Measurements from ENCODE around the gene CD164L2. TPM values are rescaled to one million over a fixed set of nuclear protein-coding genes. Genes with fewer than 3 reads are reported as not detected.

Gene CD164L2
- total RNA-seq, 1 donor from 2014 or later: not detected

- Mint-ChIP-seq H3K36me3 (ENCODE audit: unreplicated experiment) (peaks cover 50% of the 10 kb centered on the region), H3K4me1 (ENCODE audit: unreplicated experiment) (peaks cover 68% of the 10 kb centered on the region), H3K4me3 (ENCODE audit: unreplicated experiment) (no peak overlapping the region), H3K9me3 (ENCODE audit: unreplicated experiment) (no peaks in the 10 kb centered on the region), H3K27ac (ENCODE audit: unreplicated experiment) (peak overlapping the region; percentile 91), H3K27me3 (ENCODE audit: unreplicated experiment) (no peaks in the 10 kb centered on the region)
- no peak for DNase-seq (ENCODE audit: extremely low spot score, unreplicated experiment)
- no peak for TF ChIP-seq CTCF (IDR thresholded peaks at IDR 0.05)
Observed at GRCh38 chr1:27417713-27418112, 34.6 kb upstream of the CD164L2 start.

GRCh38 chr1:27416387-27417111 is 33.4 kb upstream of the CD164L2 start:
- Mint-ChIP-seq H3K27ac (ENCODE audit: unreplicated experiment) (peak overlapping the region; percentile 91), H3K4me3 (ENCODE audit: unreplicated experiment) (no peak overlapping the region), H3K4me1 (ENCODE audit: unreplicated experiment) (peaks cover 63% of the 10 kb centered on the region), H3K9me3 (ENCODE audit: unreplicated experiment) (no peaks in the 10 kb centered on the region), H3K36me3 (ENCODE audit: unreplicated experiment) (peaks cover 54% of the 10 kb centered on the region), H3K27me3 (ENCODE audit: unreplicated experiment) (no peaks in the 10 kb centered on the region)
- TF ChIP-seq CTCF (IDR thresholded peaks at IDR 0.05): peak; percentile 63
- no peak for DNase-seq (ENCODE audit: extremely low spot score, unreplicated experiment)

GRCh38 chr1:27414091-27414490 is 31.0 kb upstream of the CD164L2 start:
- Mint-ChIP-seq H3K36me3 (ENCODE audit: unreplicated experiment) (peaks cover 65% of the 10 kb centered on the region), H3K27me3 (ENCODE audit: unreplicated experiment) (no peaks in the 10 kb centered on the region), H3K9me3 (ENCODE audit: unreplicated experiment) (no peaks in the 10 kb centered on the region), H3K27ac (ENCODE audit: unreplicated experiment) (no peak overlapping the region), H3K4me1 (ENCODE audit: unreplicated experiment) (peaks cover 42% of the 10 kb centered on the region), H3K4me3 (ENCODE audit: unreplicated experiment) (no peak overlapping the region)
- TF ChIP-seq CTCF (IDR thresholded peaks at IDR 0.05): no peak
- no peak for DNase-seq (ENCODE audit: extremely low spot score, unreplicated experiment)

GRCh38 chr1:27413004-27413403 is 29.9 kb upstream of the CD164L2 start:
- H3K27ac Mint-ChIP-seq (ENCODE audit: unreplicated experiment): no peak overlapping the region
- no peak for TF ChIP-seq CTCF (IDR thresholded peaks at IDR 0.05)
- no peak for DNase-seq (ENCODE audit: extremely low spot score, unreplicated experiment)
- no peaks in the 10 kb centered on the region for H3K27me3 Mint-ChIP-seq (ENCODE audit: unreplicated experiment)
- H3K9me3 Mint-ChIP-seq (ENCODE audit: unreplicated experiment): no peaks in the 10 kb centered on the region
- H3K36me3 Mint-ChIP-seq (ENCODE audit: unreplicated experiment): peaks cover 68% of the 10 kb centered on the region
- H3K4me3 Mint-ChIP-seq (ENCODE audit: unreplicated experiment): no peak overlapping the region
- peaks cover 31% of the 10 kb centered on the region for H3K4me1 Mint-ChIP-seq (ENCODE audit: unreplicated experiment)

- no peak for DNase-seq (ENCODE audit: extremely low spot score, unreplicated experiment)
- Mint-ChIP-seq H3K27me3 (ENCODE audit: unreplicated experiment) (no peaks in the 10 kb centered on the region), H3K27ac (ENCODE audit: unreplicated experiment) (no peak overlapping the region), H3K4me1 (ENCODE audit: unreplicated experiment) (peaks cover 26% of the 10 kb centered on the region), H3K36me3 (ENCODE audit: unreplicated experiment) (peaks cover 69% of the 10 kb centered on the region), H3K9me3 (ENCODE audit: unreplicated experiment) (no peaks in the 10 kb centered on the region), H3K4me3 (ENCODE audit: unreplicated experiment) (no peak overlapping the region)
- no peak for TF ChIP-seq CTCF (IDR thresholded peaks at IDR 0.05)
Observed at GRCh38 chr1:27412502-27412901, 29.4 kb upstream of the CD164L2 start.
